ENCODE data around the gene ITGB2. TPM values are rescaled to one million over a fixed set of nuclear protein-coding genes. Genes with fewer than 3 reads are reported as not detected.

ITGB2 gene
- total RNA-seq, 1 donor from 2014 or later: 468 TPM

- intact Hi-C loops (cut with DNase I): no loop called here
- Histone ChIP-seq H3K9me3 (no peaks in the 10 kb centered on the region), H3K36me3 (no peaks in the 10 kb centered on the region), H3K4me1 (peaks cover 36% of the 10 kb centered on the region), H3K4me3 (no peak overlapping the region), H3K27me3 (ENCODE audit: low read depth) (peaks cover 43% of the 10 kb centered on the region), H3K27ac (no peak overlapping the region)
- no peak for ATAC-seq
- TF ChIP-seq CTCF (IDR thresholded peaks at IDR 0.05): no peak
- peak; percentile 24 for DNase-seq
These were observed 14.3 kb upstream of the ITGB2 start for GRCh38 chr21:44934797-44935532.

GRCh38 chr21:44934276-44934675 is 13.6 kb upstream of the ITGB2 start:
- Histone ChIP-seq H3K4me3 (no peak overlapping the region), H3K9me3 (no peaks in the 10 kb centered on the region), H3K4me1 (peaks cover 35% of the 10 kb centered on the region), H3K27me3 (ENCODE audit: low read depth) (peaks cover 48% of the 10 kb centered on the region), H3K36me3 (no peaks in the 10 kb centered on the region), H3K27ac (no peak overlapping the region)
- ATAC-seq (no peak), DNase-seq (no peak)
- TF ChIP-seq CTCF (IDR thresholded peaks at IDR 0.05): no peak
- intact Hi-C loops (cut with DNase I): no loop called here

GRCh38 chr21:44933918-44934260 is 13.2 kb upstream of the ITGB2 start:
- H3K27me3 ChIP-seq (ENCODE audit: low read depth): peaks cover 51% of the 10 kb centered on the region
- no peak for DNase-seq
- intact Hi-C loops (cut with DNase I): no loop called here

GRCh38 chr21:44933199-44933917 is 12.7 kb upstream of the ITGB2 start:
- H3K4me1 ChIP-seq: peaks cover 38% of the 10 kb centered on the region
- ATAC-seq: no peak
- TF ChIP-seq CTCF (IDR thresholded peaks at IDR 0.05): no peak
- peaks cover 51% of the 10 kb centered on the region for H3K27me3 ChIP-seq (ENCODE audit: low read depth)
- intact Hi-C loops (cut with DNase I): no loop called here
- peak; percentile 35 for DNase-seq
- no peak overlapping the region for H3K27ac ChIP-seq
- H3K4me3 ChIP-seq: no peak overlapping the region
- H3K9me3 ChIP-seq: no peaks in the 10 kb centered on the region
- H3K36me3 ChIP-seq: no peaks in the 10 kb centered on the region

More at GRCh38 chr21:44933918-44934260, 13.2 kb upstream of the ITGB2 start:
- ATAC-seq: no peak
- Histone ChIP-seq H3K9me3 (no peaks in the 10 kb centered on the region), H3K4me3 (no peak overlapping the region), H3K27ac (no peak overlapping the region), H3K36me3 (no peaks in the 10 kb centered on the region), H3K4me1 (peaks cover 35% of the 10 kb centered on the region)
- TF ChIP-seq CTCF (IDR thresholded peaks at IDR 0.05): no peak

DNA sequence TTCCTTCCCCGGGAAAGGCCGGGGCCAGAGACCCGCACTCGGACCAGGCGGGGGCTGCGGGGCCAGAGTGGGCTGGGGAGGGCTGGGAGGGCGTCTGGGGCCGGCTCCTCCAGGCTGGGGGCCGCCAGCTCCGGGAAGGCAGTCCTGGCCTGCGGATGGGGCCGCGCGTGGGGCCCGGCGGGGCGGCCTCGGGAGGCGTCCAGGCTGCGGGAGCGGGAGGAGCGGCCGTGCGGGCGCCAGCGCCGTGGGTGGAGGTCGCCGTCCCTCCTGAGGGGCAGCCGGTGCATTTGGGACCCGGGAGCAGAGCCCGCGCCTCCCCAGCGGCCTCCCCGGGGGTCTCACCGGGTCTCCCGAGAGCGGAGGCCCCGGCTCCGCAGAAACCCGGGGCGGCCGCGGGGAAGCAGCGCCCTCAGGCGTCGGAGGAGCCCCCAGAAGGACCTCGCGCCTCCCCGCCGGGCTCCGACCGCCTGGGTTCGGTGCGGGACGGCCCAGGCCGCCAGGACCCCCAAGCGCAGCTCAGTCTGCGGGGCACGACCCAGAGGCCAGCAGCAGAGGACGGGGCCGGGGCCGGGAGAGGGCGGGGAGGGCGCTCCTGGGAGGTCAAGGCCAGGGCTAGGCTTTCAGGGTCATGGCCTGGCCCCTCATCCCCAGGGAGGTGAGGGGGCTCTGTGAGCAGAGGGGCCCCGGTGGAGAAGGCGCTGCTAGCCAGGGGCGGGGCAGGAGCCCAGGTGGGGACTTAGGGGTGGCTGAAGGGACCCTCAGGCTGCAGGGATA is 11.9 kb upstream of the ITGB2 start:
- peaks cover 45% of the 10 kb centered on the region for H3K4me1 ChIP-seq

More for the DNA sequence above, 11.9 kb upstream of the ITGB2 start:
- peaks cover 51% of the 10 kb centered on the region for H3K27me3 ChIP-seq (ENCODE audit: low read depth)
- ATAC-seq (peak; percentile 54 to 67), DNase-seq (peak; percentile 75)
- intact Hi-C loops (cut with DNase I): no loop called here
- no peaks in the 10 kb centered on the region for H3K9me3 ChIP-seq
- no peaks in the 10 kb centered on the region for H3K36me3 ChIP-seq
- TF ChIP-seq CTCF (IDR thresholded peaks at IDR 0.05): peak; percentile 59
- peak overlapping the region; percentile 65 for H3K27ac ChIP-seq
- H3K4me3 ChIP-seq: peak overlapping the region; percentile 55

Measured in lower lobe of right lung (tissue), 2 donors.